ENCODE measurements around the gene HOXD11. TPM values are rescaled to one million over a fixed set of nuclear protein-coding genes. Genes with fewer than 3 reads are reported as not detected.

HOXD11 gene
- total RNA-seq, 2 experiments from 2014 or later = not detected

GRCh38 chr2:176096986-176097819 lies 9.9 kb upstream of the HOXD11 start:
- H3K27ac Mint-ChIP-seq = peak overlapping the region; percentile 10
- DNase-seq = peak; percentile 62

GRCh38 chr2:176097820-176098365 lies 9.2 kb upstream of the HOXD11 start:
- H3K36me3 Mint-ChIP-seq = peaks cover 2% of the 10 kb centered on the region
- peaks cover 21% of the 10 kb centered on the region for H3K4me1 Mint-ChIP-seq
- H3K4me3 Mint-ChIP-seq = peak overlapping the region; percentile 27
- peaks cover 1% of the 10 kb centered on the region for H3K9me3 Mint-ChIP-seq
- peak overlapping the region; percentile 10 for H3K27ac Mint-ChIP-seq
- no peak for DNase-seq
- peaks cover 98% of the 10 kb centered on the region for H3K27me3 Mint-ChIP-seq

More at GRCh38 chr2:176096986-176097819, 9.9 kb upstream of the HOXD11 start:
- Mint-ChIP-seq H3K27me3 (peaks cover 92% of the 10 kb centered on the region), H3K4me3 (peak overlapping the region; percentile 55), H3K36me3 (peaks cover 2% of the 10 kb centered on the region), H3K4me1 (peaks cover 21% of the 10 kb centered on the region), H3K9me3 (peaks cover 1% of the 10 kb centered on the region)

- Mint-ChIP-seq H3K9me3 (peaks cover 2% of the 10 kb centered on the region), H3K27ac (no peak overlapping the region), H3K27me3 (peaks cover 98% of the 10 kb centered on the region), H3K36me3 (peaks cover 2% of the 10 kb centered on the region), H3K4me1 (peaks cover 17% of the 10 kb centered on the region), H3K4me3 (no peak overlapping the region)
- no peak for DNase-seq
Observed at GRCh38 chr2:176098366-176099158, 8.5 kb upstream of the HOXD11 start.

GRCh38 chr2:176099159-176099727 lies 7.8 kb upstream of the HOXD11 start:
- H3K4me3 Mint-ChIP-seq = no peak overlapping the region
- no peak for DNase-seq
- no peaks in the 10 kb centered on the region for H3K36me3 Mint-ChIP-seq
- peaks cover 2% of the 10 kb centered on the region for H3K9me3 Mint-ChIP-seq
- H3K27me3 Mint-ChIP-seq = peaks cover 98% of the 10 kb centered on the region
- peaks cover 17% of the 10 kb centered on the region for H3K4me1 Mint-ChIP-seq
- H3K27ac Mint-ChIP-seq = no peak overlapping the region

GRCh38 chr2:176099728-176100546 lies 7.1 kb upstream of the HOXD11 start, which contains the start of gene HOXD12:
TSS of gene HOXD12 (plus strand) at chr2:176099795. CDS start at chr2:176099802, 7 bp downstream.
- H3K4me3 Mint-ChIP-seq = no peak within 1 kb of the TSS
- H3K4me1 Mint-ChIP-seq = peaks cover 24% of the 10 kb centered on the region
- H3K27ac Mint-ChIP-seq = no peak within 1 kb of the TSS
- H3K9me3 Mint-ChIP-seq = peaks cover 2% of the 10 kb centered on the region
- H3K27me3 Mint-ChIP-seq = peaks cover 98% of the 10 kb centered on the region
- no peaks in the 10 kb centered on the region for H3K36me3 Mint-ChIP-seq
- DNase-seq = no peak

- no peak overlapping the region for H3K27ac Mint-ChIP-seq
- DNase-seq = no peak
- no peaks in the 10 kb centered on the region for H3K36me3 Mint-ChIP-seq
- H3K9me3 Mint-ChIP-seq = peaks cover 2% of the 10 kb centered on the region
- no peak overlapping the region for H3K4me3 Mint-ChIP-seq
- H3K4me1 Mint-ChIP-seq = peaks cover 29% of the 10 kb centered on the region
- peaks cover 98% of the 10 kb centered on the region for H3K27me3 Mint-ChIP-seq
Observed at GRCh38 chr2:176100547-176101140, 6.4 kb upstream of the HOXD11 start.

- H3K27ac Mint-ChIP-seq = no peak overlapping the region
- peaks cover 3% of the 10 kb centered on the region for H3K36me3 Mint-ChIP-seq
- peaks cover 98% of the 10 kb centered on the region for H3K27me3 Mint-ChIP-seq
- no peak overlapping the region for H3K4me3 Mint-ChIP-seq
- H3K9me3 Mint-ChIP-seq = peaks cover 2% of the 10 kb centered on the region
- peaks cover 32% of the 10 kb centered on the region for H3K4me1 Mint-ChIP-seq
- DNase-seq = no peak
Observed at GRCh38 chr2:176101216-176101830, 5.8 kb upstream of the HOXD11 start.

GRCh38 chr2:176101842-176102241 lies 5.2 kb upstream of the HOXD11 start:
- Mint-ChIP-seq H3K27ac (no peak overlapping the region), H3K27me3 (peaks cover 95% of the 10 kb centered on the region), H3K4me1 (peaks cover 29% of the 10 kb centered on the region), H3K9me3 (peaks cover 2% of the 10 kb centered on the region), H3K4me3 (no peak overlapping the region), H3K36me3 (peaks cover 4% of the 10 kb centered on the region)
- DNase-seq = no peak

- Mint-ChIP-seq H3K4me3 (no peak overlapping the region), H3K4me1 (peaks cover 27% of the 10 kb centered on the region), H3K27me3 (peaks cover 94% of the 10 kb centered on the region), H3K36me3 (peaks cover 4% of the 10 kb centered on the region), H3K27ac (no peak overlapping the region), H3K9me3 (peaks cover 2% of the 10 kb centered on the region)
- no peak for DNase-seq
Observed at GRCh38 chr2:176102309-176102866, 4.7 kb upstream of the HOXD11 start.

GRCh38 chr2:176103194-176103593 lies 3.9 kb upstream of the HOXD11 start:
- no peak for DNase-seq
- no peak overlapping the region for H3K27ac Mint-ChIP-seq

GRCh38 chr2:176103742-176104315 lies 3.3 kb upstream of the HOXD11 start:
- peaks cover 4% of the 10 kb centered on the region for H3K36me3 Mint-ChIP-seq
- no peak overlapping the region for H3K27ac Mint-ChIP-seq
- no peak overlapping the region for H3K4me3 Mint-ChIP-seq
- DNase-seq = no peak
- H3K27me3 Mint-ChIP-seq = peaks cover 88% of the 10 kb centered on the region
- H3K9me3 Mint-ChIP-seq = peaks cover 3% of the 10 kb centered on the region
- peaks cover 26% of the 10 kb centered on the region for H3K4me1 Mint-ChIP-seq

More at GRCh38 chr2:176103194-176103593, 3.9 kb upstream of the HOXD11 start:
- Mint-ChIP-seq H3K27me3 (peaks cover 88% of the 10 kb centered on the region), H3K4me1 (peaks cover 22% of the 10 kb centered on the region), H3K9me3 (peaks cover 2% of the 10 kb centered on the region), H3K36me3 (peaks cover 4% of the 10 kb centered on the region), H3K4me3 (no peak overlapping the region)

- Mint-ChIP-seq H3K9me3 (peaks cover 6% of the 10 kb centered on the region), H3K36me3 (peaks cover 4% of the 10 kb centered on the region), H3K27me3 (peaks cover 88% of the 10 kb centered on the region), H3K4me1 (peaks cover 30% of the 10 kb centered on the region), H3K4me3 (no peak overlapping the region), H3K27ac (no peak overlapping the region)
- no peak for DNase-seq
Observed at GRCh38 chr2:176104316-176105077, 2.6 kb upstream of the HOXD11 start.

All from activated naive CD8-positive, alpha-beta T cell treated with anti-CD3 and anti-CD28 coated beads for 36 hours (primary cell).